NCI-H1436 (cell line): Measurements from ENCODE around the gene SORBS1.

Source experiments
- DNase-seq: peaks from one replicate; lab custom pipeline; 2025; lab: John Stamatoyannopoulos, UW

SORBS1 gene

GRCh38 chr10:95565336-95565735, 4.2 kb upstream of the SORBS1 start:
- no peak for DNase-seq

- no peak for DNase-seq
Observed at GRCh38 chr10:95564291-95564690, 3.1 kb upstream of the SORBS1 start.

DNA sequence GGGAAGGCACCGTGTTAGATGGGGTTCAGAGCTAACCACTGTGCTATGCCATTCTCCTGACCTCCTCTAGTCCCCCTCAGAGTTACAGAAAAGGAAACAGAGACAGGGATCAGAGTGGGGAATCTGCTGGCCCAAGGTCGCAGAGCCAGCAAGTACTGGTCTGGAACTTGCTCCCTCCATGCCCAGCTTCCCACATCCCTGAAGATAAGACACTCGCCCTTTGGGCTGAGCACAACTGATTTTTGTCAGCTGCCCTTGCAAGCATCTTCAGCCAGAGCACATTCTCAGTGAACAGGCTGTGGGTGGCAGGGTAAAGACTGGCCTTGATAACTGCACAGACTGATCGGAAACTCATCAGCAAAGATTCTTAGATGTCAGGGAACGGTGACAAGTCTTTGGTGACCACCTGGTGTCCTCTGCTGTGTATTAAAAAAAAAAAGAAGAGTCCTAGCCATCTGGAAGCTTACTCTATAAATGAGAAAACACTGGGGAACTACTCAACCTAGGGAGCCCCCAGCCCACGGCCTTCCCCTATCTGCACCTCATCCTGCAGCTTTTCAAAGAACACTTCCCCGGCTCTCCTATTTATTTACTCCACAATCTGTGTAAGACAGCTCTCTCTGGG, 1.3 kb upstream of the SORBS1 start:
- no peak for DNase-seq

- no peak for DNase-seq
Observed at GRCh38 chr10:95561864-95562177, 650 bp upstream of the SORBS1 start.

DNA sequence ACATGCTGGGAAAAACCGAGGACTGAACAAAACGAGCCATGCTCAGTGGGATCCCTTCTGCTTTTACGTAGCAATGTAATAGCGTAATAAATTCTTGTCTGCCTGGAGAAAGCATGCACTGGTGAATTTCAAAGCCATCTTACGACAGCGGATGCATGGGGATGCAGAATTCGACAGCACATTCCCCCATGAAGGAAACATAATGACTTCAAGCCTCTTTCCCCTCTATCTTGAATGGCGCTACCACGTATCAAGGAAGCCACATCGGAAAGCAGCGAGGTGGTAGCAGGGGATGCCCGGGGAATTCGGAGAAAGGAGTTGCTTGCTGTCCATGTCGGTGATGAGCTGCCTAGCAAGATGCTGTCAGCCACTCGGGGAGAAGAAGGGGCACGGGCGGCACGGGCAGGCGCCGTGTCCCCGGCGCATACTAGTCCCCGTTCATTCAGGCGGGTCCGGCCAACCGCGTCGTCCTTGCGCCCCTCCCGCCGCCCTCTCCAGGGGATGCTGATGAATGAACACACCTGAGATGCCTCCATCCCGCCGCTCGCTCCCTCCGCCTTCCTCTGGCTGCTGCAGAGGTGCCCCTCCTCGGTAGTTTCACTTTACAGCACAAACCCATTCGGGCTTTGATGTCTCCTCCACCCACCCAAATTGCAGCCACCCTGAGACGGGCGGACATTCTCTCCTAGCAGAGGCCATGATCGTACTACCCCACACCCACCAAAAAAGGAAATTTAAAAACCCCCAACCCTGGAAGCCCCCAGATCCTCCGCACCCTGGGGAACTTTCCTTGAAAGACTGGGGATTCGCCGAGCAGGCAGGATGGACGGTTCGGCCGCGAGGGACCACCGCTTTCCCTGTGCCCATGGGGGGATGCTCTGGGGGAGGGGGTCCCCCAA, 644 bp downstream of the SORBS1 start:
- peak; percentile 29 for DNase-seq

DNA sequence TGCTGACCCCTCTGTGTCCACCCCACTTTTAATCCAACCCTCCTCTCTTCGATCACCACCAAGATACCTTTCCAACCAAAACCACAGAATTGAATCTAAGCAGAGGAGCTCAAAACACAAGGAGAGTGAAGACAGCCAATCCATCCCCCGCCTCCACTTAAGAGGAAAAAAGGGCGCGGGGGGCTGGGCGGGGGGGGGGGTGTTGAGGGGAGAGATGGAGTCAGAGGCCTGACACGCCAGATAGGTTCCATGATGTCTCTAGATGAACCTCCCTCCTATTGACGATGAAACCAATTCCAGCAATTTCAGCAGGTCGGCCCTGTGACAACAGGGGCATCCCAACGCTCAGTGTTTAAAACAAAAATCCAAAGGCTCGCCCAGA, 1.3 kb downstream of the SORBS1 start:
- no peak for DNase-seq

DNA sequence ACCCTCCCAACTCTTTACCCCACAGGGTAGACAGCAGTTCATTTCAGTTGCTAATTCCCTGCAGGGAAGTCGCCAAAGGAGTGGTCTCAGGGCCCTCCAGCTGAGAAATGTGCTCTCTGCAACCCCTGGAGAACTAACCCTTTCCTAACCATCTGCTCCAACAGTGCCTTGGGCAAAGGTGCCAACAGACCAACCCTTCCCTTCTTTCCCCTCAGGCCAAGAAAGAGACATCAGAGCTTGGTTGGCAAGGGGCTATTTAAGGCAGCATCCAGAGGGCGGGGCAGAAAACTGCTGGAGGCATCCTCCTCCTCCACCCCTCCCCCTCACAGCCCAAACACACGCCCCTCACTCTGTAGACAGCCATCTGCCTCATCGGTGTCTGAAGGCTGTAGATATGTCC, 1.7 kb downstream of the SORBS1 start:
- DNase-seq = no peak

DNA sequence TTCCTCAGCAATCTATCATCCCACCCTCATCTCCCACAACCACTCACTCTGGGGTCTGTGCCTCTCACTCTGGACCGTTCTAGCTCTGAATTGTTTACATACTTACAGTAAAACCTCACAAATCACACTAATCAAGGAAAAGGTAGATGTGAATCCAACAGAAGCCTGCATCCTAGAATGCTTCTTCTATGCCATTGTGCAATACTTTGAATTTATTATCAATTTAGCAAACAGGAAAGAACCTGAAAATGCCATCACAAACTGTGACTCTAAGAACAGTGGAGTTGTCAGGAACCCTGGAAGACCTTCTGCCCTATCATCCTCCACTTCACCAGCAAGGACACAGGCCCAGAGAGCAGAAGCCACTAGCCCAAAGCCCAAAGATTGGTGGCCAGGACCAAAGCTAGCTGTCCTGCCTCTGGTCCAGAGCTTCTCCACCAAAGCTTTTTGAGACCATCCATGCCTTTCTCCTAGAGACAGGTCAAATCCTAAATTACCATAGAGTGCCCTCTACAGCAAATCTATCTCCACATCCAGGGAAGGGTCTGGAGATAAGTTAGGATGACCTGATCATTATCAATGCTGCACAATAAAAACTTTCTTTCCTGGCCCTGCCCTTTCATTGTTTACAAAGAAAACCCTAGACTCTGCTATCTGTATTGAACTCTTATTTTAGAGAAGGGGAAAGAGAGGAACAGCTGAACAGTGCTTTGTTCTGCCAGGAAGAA, 2.4 kb downstream of the SORBS1 start:
- no peak for DNase-seq

GRCh38 chr10:95556994-95557767, 4.0 kb downstream of the SORBS1 start:
- no peak for DNase-seq

GRCh38 chr10:95553674-95554073, 7.5 kb downstream of the SORBS1 start:
- DNase-seq = no peak

DNA sequence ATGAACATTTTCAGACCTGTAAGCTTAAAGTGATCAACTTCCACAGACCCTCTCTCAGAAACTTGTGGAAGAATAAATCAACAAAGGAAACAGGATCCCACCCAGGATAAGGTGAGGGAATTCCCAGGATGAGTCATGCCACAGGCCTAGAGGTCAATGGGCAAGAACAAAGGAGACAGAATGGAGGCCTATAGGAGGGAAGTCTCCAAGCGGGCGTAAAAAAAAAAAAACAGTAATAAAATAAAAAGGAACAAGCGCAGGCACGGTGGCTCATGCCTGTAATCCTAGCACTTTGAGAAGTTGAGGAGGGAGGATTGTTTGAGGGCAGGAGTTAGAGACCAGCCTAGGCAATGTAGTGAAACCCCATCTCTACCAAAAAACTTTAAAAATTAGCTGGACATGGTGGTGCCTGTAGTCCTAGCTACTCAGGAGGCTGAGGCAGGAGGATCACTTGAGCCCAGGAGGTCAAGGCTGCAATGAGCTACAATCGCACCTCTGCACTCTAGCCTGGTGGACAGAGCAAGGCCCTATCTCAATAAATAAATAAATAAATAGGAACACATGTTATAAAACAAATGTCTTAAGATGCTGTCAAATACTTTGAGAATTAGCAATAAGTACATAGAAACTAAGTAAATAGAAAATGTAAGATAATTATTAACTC, 8.4 kb downstream of the SORBS1 start:
- DNase-seq = no peak

GRCh38 chr10:95550073-95550672, 11.0 kb downstream of the SORBS1 start:
- no peak for DNase-seq

GRCh38 chr10:95547791-95548435, 13.3 kb downstream of the SORBS1 start:
- DNase-seq = no peak

- no peak for DNase-seq
Observed at GRCh38 chr10:95547197-95547596, 14.0 kb downstream of the SORBS1 start.

DNA sequence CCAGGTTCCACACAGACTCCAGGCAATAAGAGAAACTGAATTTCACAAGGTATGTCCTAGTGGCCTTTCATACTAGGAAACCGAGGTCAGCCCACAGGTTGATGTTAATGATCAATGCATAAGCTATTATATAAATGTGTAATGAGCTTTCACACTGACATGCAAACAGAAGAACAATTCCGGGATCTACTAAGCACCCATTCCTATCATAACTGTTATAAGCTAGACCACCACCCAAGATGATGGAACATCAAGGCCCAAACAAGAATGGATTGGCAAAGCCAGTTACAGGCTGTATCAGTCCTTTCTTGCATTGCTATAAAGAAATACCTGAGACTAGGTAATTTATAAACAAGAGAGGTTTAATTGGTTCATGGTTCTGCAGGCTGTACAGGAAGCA, 15.2 kb downstream of the SORBS1 start:
- DNase-seq = no peak

GRCh38 chr10:95544783-95545500, 16.2 kb downstream of the SORBS1 start:
- no peak for DNase-seq

- DNase-seq = no peak
Observed at GRCh38 chr10:95543459-95543858, 17.7 kb downstream of the SORBS1 start.

GRCh38 chr10:95542761-95543160, 18.4 kb downstream of the SORBS1 start:
- no peak for DNase-seq

DNA sequence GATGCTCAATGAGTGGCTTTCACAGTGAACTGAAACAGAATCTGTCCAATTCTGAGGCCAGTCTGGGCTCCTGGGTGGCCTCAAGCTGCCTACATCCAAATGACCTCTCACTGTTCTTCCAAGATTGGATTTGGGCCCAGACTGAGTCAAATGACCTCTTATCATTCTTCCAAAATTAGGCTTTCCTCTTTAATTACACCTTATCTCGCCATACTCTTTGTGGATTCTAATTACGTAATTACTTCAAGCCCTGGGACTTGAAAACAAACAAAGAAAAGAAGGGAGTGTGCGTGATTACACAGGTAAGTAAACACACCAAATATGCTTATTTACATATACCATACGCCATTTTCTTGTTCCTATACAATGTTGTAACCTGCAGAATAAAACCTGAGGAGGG, 18.8 kb downstream of the SORBS1 start:
- DNase-seq = peak; percentile 79

DNA sequence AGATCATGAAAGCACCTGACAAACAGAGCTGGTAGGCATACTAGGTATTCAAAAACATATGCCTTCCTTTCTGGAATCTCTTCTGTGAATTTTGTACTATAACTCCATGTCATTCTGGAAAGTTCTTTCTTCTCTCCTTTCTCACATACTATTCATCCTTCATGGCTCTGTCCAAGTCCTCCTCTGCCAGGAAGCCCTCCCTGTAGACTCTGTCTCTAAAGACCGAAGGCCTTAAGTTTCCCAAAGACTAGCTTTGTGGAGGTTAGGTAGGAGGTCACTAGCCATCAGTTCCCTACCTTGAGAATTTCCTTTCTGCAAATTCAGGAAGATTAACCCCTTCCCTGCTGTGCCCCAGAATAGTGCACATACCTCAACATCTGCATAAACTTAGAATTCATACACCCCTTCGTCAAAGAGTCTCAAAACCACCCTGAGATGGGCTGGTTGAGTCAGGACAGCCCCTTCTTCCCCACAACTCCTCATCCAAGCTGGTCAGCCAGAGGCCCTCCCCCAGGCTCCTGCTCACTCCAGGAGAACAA, 20.6 kb downstream of the SORBS1 start:
- no peak for DNase-seq
